Effector memory CD4-positive, alpha-beta T cell (primary cell): ENCODE data around the gene NHEJ1.

Experiments
- DNase-seq, 3 donors: peaks; one replicate each; pipeline ENCODE4 v3.0.0-alpha.2; 2020
- H3K27ac ChIP-seq: 2 replicates; pipeline ENCODE4 v1.7.0; 2013; ENCODE audit warnings: mild to moderate bottlenecking, low read length, moderate library complexity; ENCODE audit not compliant: insufficient read depth, poor library complexity, severe bottlenecking
- H3K27me3 ChIP-seq: replicated peaks from 2 replicates; pipeline ENCODE4 v1.7.0; 2013; ENCODE audit warnings: mild to moderate bottlenecking, low read length; ENCODE audit not compliant: insufficient read depth, control insufficient read depth, poor library complexity, severe bottlenecking
- H3K36me3 ChIP-seq: 2 replicates; pipeline ENCODE4 v1.7.0; 2013; ENCODE audit warnings: mild to moderate bottlenecking, low read length, moderate library complexity; ENCODE audit not compliant: control insufficient read depth, insufficient read depth
- H3K4me1 ChIP-seq: 2 replicates; pipeline ENCODE4 v1.7.0; 2013; ENCODE audit warnings: low read length, mild to moderate bottlenecking; ENCODE audit not compliant: control insufficient read depth, insufficient read depth, poor library complexity, severe bottlenecking
- H3K4me3 ChIP-seq: 2 replicates; pipeline ENCODE4 v1.7.0; 2013; ENCODE audit warnings: low read length, low read depth, mild to moderate bottlenecking; ENCODE audit not compliant: insufficient read depth, poor library complexity, severe bottlenecking
- H3K9me3 ChIP-seq: 2 replicates; pipeline ENCODE4 v1.7.0; 2013; ENCODE audit warnings: mild to moderate bottlenecking, low read length, moderate library complexity; ENCODE audit not compliant: control insufficient read depth

NHEJ1 gene

GRCh38 chr2:219174801-219175200, 14.2 kb upstream of the NHEJ1 start:
- Histone ChIP-seq H3K9me3 (no peaks in the 10 kb centered on the region), H3K27me3 (no peaks in the 10 kb centered on the region), H3K27ac (no peak overlapping the region), H3K4me3 (no peak overlapping the region), H3K36me3 (peaks cover 31% of the 10 kb centered on the region), H3K4me1 (peaks cover 43% of the 10 kb centered on the region)
- DNase-seq, result no peak

- DNase-seq, result no peak
- Histone ChIP-seq H3K36me3 (peaks cover 31% of the 10 kb centered on the region), H3K27me3 (no peaks in the 10 kb centered on the region), H3K4me1 (peaks cover 36% of the 10 kb centered on the region), H3K27ac (no peak overlapping the region), H3K9me3 (no peaks in the 10 kb centered on the region), H3K4me3 (no peak overlapping the region)
Measured at GRCh38 chr2:219174146-219174545, 13.5 kb upstream of the NHEJ1 start.

- H3K9me3 ChIP-seq, result no peaks in the 10 kb centered on the region
- no peak overlapping the region for H3K27ac ChIP-seq
- H3K27me3 ChIP-seq, result no peaks in the 10 kb centered on the region
- peaks cover 31% of the 10 kb centered on the region for H3K36me3 ChIP-seq
- DNase-seq, result no peak
- peaks cover 30% of the 10 kb centered on the region for H3K4me1 ChIP-seq
- no peak overlapping the region for H3K4me3 ChIP-seq
Measured at GRCh38 chr2:219173176-219173575, 12.6 kb upstream of the NHEJ1 start.

- peaks cover 26% of the 10 kb centered on the region for H3K4me1 ChIP-seq
- no peak for DNase-seq
- peaks cover 31% of the 10 kb centered on the region for H3K36me3 ChIP-seq
- no peak overlapping the region for H3K4me3 ChIP-seq
- H3K27ac ChIP-seq, result no peak overlapping the region
- no peaks in the 10 kb centered on the region for H3K27me3 ChIP-seq
- H3K9me3 ChIP-seq, result no peaks in the 10 kb centered on the region
Measured at GRCh38 chr2:219172231-219173154, 11.9 kb upstream of the NHEJ1 start.

- DNase-seq, result peak in 1 of 3 donors; percentile 18
- Histone ChIP-seq H3K4me3 (no peak overlapping the region), H3K36me3 (peaks cover 31% of the 10 kb centered on the region), H3K27me3 (no peaks in the 10 kb centered on the region), H3K9me3 (no peaks in the 10 kb centered on the region), H3K4me1 (peaks cover 18% of the 10 kb centered on the region), H3K27ac (no peak overlapping the region)
Measured at GRCh38 chr2:219171231-219171651, 10.6 kb upstream of the NHEJ1 start.

GRCh38 chr2:219169930-219170654, 9.5 kb upstream of the NHEJ1 start, which contains the start of gene SLC23A3:
TSS of gene SLC23A3 (minus strand) at chr2:219170029. CDS start at chr2:219169984, 45 bp downstream.
- H3K27me3 ChIP-seq, result no peaks in the 10 kb centered on the region
- H3K4me3 ChIP-seq, result no peak within 1 kb of the TSS
- DNase-seq, result no peak
- peaks cover 31% of the 10 kb centered on the region for H3K36me3 ChIP-seq
- H3K9me3 ChIP-seq, result no peaks in the 10 kb centered on the region
- H3K4me1 ChIP-seq, result peaks cover 9% of the 10 kb centered on the region
- no peak within 1 kb of the TSS for H3K27ac ChIP-seq

- no peaks in the 10 kb centered on the region for H3K9me3 ChIP-seq
- H3K27ac ChIP-seq, result no peak overlapping the region
- H3K36me3 ChIP-seq, result peaks cover 20% of the 10 kb centered on the region
- H3K4me3 ChIP-seq, result no peak overlapping the region
- no peak for DNase-seq
- no peaks in the 10 kb centered on the region for H3K27me3 ChIP-seq
- H3K4me1 ChIP-seq, result no peaks in the 10 kb centered on the region
Measured at GRCh38 chr2:219168932-219169331, 8.3 kb upstream of the NHEJ1 start.

- DNase-seq, result no peak
- Histone ChIP-seq H3K36me3 (peaks cover 15% of the 10 kb centered on the region), H3K27me3 (no peaks in the 10 kb centered on the region), H3K9me3 (no peaks in the 10 kb centered on the region), H3K27ac (no peak overlapping the region), H3K4me3 (no peak overlapping the region), H3K4me1 (no peaks in the 10 kb centered on the region)
Measured at GRCh38 chr2:219168526-219168925, 7.9 kb upstream of the NHEJ1 start.

- Histone ChIP-seq H3K27ac (no peak overlapping the region), H3K4me3 (no peak overlapping the region), H3K36me3 (peaks cover 12% of the 10 kb centered on the region), H3K4me1 (no peaks in the 10 kb centered on the region), H3K9me3 (no peaks in the 10 kb centered on the region), H3K27me3 (no peaks in the 10 kb centered on the region)
- no peak for DNase-seq
Measured at GRCh38 chr2:219167997-219168396, 7.4 kb upstream of the NHEJ1 start.
